NCI-H510A treated with DMSO at 0.1 percent for 48 hours (cell line): ENCODE data around the gene PDP2.
"Not testable (repeated sequence)": the region's sequence is repeated elsewhere in the genome, so short reads cannot be mapped to it uniquely, and the experiment has no call there.

ENCODE experiments used
- DNase-seq: peaks from one replicate; lab custom pipeline; 2025; lab: John Stamatoyannopoulos, UW

The PDP2 gene

DNA sequence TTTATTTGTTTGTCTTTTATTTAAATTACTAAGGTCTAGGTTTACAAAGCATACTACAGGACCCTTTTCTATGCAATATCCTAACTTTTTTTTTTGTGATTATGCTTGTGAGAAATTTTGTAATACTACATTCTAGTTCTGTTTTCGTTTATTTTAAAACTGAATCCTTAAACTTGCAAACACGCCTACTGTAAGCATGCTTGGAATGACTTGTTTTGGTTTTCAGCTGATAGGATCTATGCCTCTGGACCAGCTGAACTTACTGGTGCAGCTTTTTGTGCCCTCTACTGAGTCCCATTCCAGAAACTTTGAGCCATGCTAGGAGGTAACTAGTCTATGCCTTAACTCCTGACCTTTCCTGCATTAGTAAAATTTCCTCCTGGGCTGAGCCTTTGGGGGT is 6.0 kb downstream of the PDP2 start:
- DNase-seq = no peak

- DNase-seq = no peak
Measured at GRCh38 chr16:66886914-66887313, 6.6 kb downstream of the PDP2 start.

DNA sequence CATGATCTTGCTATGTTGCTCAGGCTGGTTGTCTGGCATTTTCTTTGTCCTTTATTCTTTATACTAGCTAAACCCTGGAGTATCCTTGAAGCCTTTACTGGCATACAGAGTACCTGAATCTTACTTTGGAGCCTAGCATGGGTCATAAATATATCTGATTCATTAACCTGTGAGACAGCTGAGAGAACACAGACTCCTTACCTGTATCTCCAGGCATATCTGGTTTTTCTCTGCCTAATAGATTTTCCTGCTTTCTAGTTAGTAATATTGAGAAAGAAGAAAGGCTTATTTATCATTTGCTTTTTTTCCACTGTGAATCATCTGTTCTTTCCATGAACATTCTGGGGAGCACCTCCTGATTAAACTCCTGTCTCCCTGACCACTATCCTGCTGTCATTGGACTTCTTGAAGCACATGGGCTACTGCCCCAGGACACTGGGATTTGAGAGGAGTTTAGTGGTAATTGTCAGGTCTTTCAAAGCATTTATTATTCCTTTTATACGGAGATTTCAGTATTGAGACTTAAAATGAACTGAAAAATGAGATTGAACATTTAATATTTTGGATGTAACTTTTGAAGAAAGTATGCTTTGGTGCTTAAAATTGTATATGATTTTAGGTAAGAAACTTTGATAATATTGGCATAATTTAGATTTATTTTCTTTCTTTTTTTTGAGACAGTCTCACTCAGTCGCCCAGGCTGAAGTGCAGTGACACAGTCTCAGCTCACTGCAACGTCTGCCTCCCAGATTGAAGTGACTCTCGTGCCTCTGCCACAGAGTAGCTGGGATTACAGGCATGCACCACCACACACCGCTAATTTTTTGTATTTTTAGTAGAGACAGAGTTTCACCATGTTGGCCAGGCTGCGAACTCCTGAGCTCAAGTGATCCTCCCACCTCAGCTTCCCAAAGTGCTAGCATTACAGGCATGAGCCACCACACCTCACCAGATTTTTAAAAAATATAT is 8.6 kb downstream of the PDP2 start:
- DNase-seq = no peak

GRCh38 chr16:66889622-66890021 is 9.3 kb downstream of the PDP2 start:
- DNase-seq = no peak

GRCh38 chr16:66890799-66891198 is 10.5 kb downstream of the PDP2 start:
- no peak for DNase-seq

- no peak for DNase-seq
Measured at GRCh38 chr16:66891360-66891759, 11.0 kb downstream of the PDP2 start.

DNA sequence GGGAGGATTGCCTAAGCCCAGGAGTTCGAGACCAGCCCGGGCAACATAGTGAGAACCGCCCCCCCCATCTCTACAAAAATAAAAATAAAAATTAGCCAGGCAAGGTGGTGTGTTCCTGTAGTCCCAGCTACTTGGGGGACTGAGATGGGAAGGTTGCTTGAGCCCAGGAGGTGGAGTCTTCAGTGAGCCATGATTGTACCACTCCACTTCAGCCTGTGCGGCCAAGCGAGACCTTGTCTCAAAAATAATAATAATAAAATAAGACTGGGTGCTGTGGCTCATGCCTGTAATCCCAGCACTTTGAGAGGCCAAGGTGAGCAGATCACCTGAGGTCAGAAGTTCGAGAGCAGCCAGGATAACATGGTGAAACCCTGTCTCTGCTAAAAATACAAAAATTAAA is 11.5 kb downstream of the PDP2 start:
- no peak for DNase-seq

GRCh38 chr16:66894055-66894454 is 13.7 kb downstream of the PDP2 start:
- no peak for DNase-seq

- DNase-seq = peak; percentile 27
Measured at GRCh38 chr16:66894948-66895688, 14.8 kb downstream of the PDP2 start.

- no peak for DNase-seq
Measured at GRCh38 chr16:66895689-66895979, 15.3 kb downstream of the PDP2 start.

DNA sequence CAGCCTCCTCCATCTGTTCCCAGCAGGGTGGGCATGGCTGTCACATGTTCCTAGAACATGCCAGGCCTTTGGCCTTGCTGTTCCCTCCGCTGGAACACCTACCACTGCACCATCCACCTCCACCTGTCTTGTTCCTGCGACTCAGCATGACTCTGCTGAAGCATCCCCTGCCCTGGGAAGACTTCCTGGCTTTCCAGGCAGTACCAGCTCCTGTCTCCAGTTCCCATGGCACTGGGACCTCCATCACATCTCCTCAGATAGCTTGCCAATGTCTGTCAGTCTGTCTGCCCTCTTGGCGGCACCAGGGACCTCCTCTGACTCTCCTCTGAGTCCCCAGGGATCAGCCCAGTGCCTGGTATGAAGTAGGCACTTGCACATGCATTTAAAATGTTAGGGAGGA is 15.7 kb downstream of the PDP2 start:
- no peak for DNase-seq

GRCh38 chr16:66896682-66897081 is 16.4 kb downstream of the PDP2 start:
- not testable (repeated sequence) for DNase-seq

GRCh38 chr16:66898207-66898606 is 17.9 kb downstream of the PDP2 start:
- no peak for DNase-seq

- DNase-seq = no peak
Measured at GRCh38 chr16:66898933-66899309, 18.6 kb downstream of the PDP2 start.

DNA sequence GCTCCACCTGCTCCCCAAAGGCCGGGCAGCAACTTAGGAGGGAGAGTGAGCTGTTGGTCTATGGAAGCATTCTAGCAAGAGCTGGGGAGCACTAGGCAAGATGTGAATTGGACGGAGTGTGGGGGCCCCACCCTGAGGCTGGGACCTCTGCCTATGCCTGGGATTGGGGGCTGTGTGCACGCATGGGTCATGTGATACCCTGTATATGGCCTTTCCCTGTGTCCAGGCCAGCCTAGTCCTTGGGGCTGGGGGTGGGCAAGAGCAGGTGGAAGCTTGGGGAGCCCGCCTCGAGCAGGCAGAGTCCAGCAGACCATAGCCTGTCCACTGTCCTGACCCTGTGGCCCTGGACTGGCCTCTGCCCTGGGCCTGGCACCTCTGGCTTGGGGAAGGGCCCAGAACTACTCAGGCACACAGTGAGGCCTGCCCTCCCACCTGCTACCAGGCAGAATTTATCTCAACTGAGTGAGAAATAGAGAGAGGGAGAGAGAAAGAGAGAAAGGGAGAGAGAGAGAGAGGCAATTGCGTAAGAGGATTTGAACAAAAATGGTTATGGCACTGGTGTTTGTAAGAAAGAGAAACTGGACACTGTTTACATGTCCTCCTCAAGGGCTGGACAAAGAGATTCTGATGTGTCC is 19.1 kb downstream of the PDP2 start:
- DNase-seq = no peak

GRCh38 chr16:66899945-66900710 is 19.8 kb downstream of the PDP2 start:
- peak; percentile 23 for DNase-seq

GRCh38 chr16:66900721-66901441 is 20.6 kb downstream of the PDP2 start:
- no peak for DNase-seq

- no peak for DNase-seq
Measured at GRCh38 chr16:66901626-66902025, 21.3 kb downstream of the PDP2 start.

DNA sequence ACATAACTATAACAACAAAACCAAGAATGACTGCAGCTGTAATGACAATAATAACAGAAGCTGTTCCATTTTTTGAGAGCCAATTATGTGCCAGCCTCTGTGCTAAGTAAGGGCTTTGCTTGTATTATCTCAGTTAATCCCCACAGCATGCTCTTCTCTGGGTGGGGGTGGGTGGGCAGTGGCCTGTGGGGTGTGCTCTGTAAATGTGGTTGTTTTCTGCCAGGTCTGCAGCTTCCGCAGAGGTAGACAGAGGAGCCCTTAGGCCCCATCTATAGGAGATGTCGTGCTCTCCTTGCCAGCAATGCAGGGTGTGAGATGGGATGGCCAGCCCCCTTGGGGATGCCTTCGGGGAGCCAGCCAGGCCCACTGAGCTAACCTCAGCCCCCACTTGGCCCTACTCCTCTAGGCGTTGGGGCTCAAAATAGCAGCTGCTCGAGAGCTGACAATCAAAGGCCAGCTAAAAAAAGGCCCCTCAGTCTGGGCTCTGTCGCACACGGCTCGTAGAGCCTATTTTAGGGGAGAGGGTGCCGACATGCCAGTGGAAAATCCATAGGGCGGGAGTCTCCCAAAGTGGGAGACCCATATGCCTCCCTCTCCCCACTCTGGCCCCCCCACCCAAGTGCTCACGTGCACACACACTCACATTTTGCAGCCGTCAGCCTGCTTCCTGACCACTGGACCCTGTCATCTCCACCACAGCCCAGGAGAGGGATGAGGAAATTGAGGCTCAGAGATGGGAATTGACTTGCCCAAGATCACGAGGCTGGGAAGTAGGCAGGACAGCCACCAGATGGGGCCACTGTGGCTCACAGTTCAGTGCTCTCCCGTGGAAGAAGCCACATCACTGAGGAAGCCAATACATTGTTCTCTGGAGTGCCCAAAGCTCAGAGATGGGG is 22.6 kb downstream of the PDP2 start:
- no peak for DNase-seq
